NOMO-1 treated with DMSO at 0.1 percent for 48 hours (cell line): ENCODE results near the gene GABARAPL2.
"Not testable (repeated sequence)": the region's sequence is repeated elsewhere in the genome, so short reads cannot be mapped to it uniquely, and the experiment has no call there.

Experiments
- DNase-seq: peaks from one replicate; lab custom pipeline; 2025; ENCODE audit not compliant: unreplicated experiment; lab: John Stamatoyannopoulos, UW

GABARAPL2 gene

GRCh38 chr16:75590920-75591843 is 25.0 kb downstream of the GABARAPL2 start:
- no peak for DNase-seq

- DNase-seq: not testable (repeated sequence)
Observed at GRCh38 chr16:75591927-75592326, 25.7 kb downstream of the GABARAPL2 start.

- DNase-seq: peak; percentile 71
Observed at GRCh38 chr16:75593308-75593707, 27.1 kb downstream of the GABARAPL2 start.

GRCh38 chr16:75593825-75594820 is 27.9 kb downstream of the GABARAPL2 start:
- peak; percentile 86 for DNase-seq

- DNase-seq: no peak
Observed at GRCh38 chr16:75599452-75600277, 33.5 kb downstream of the GABARAPL2 start.

- DNase-seq: no peak
Observed at GRCh38 chr16:75603241-75603640, 37.1 kb downstream of the GABARAPL2 start.

- no peak for DNase-seq
Observed at GRCh38 chr16:75606507-75606906, 40.3 kb downstream of the GABARAPL2 start.

GRCh38 chr16:75614066-75614897 is 48.1 kb downstream of the GABARAPL2 start:
- DNase-seq: no peak

- no peak for DNase-seq
Observed at GRCh38 chr16:75615619-75616018, 49.4 kb downstream of the GABARAPL2 start.

- DNase-seq: no peak
Observed at GRCh38 chr16:75616521-75617010, 50.4 kb downstream of the GABARAPL2 start.

- no peak for DNase-seq
Observed at GRCh38 chr16:75617121-75617520, 50.9 kb downstream of the GABARAPL2 start.

- DNase-seq: no peak
Observed at GRCh38 chr16:75618780-75619179, 52.6 kb downstream of the GABARAPL2 start.

- DNase-seq: no peak
Observed at GRCh38 chr16:75620326-75621169, 54.4 kb downstream of the GABARAPL2 start.

GRCh38 chr16:75621170-75621477 is 54.9 kb downstream of the GABARAPL2 start:
- peak; percentile 10 for DNase-seq

GRCh38 chr16:75622761-75623605 is 56.8 kb downstream of the GABARAPL2 start, which contains the start of gene ADAT1:
Gene ADAT1 (minus strand): TSS chr16:75623281. CDS start chr16:75620799, 2,482 bp downstream.
- peak; percentile 98 for DNase-seq

GRCh38 chr16:75624921-75625334 is 58.7 kb downstream of the GABARAPL2 start:
- DNase-seq: peak; percentile 33

GRCh38 chr16:75626806-75627205 is 60.6 kb downstream of the GABARAPL2 start:
- no peak for DNase-seq
